HUES6 (cell line): ENCODE measurements around the gene CCDC137.
"Not testable (repeated sequence)": the region's sequence is repeated elsewhere in the genome, so short reads cannot be mapped to it uniquely, and the experiment has no call there.

Experiments
- H3K27ac ChIP-seq: 2 replicates; pipeline ENCODE4 v1.7.0; 2013; ENCODE audit warnings: low read depth, mild to moderate bottlenecking, low read length, inconsistent platforms
- H3K27me3 ChIP-seq: 2 replicates; pipeline ENCODE4 v1.6.1; 2013; ENCODE audit warnings: low read length; ENCODE audit not compliant: control insufficient read depth, insufficient read depth
- H3K36me3 ChIP-seq: 2 replicates; pipeline ENCODE4 v1.6.1; 2013; ENCODE audit warnings: low read length; ENCODE audit not compliant: control insufficient read depth, insufficient read depth
- H3K4me1 ChIP-seq: 2 replicates; pipeline ENCODE4 v1.6.1; 2013; ENCODE audit warnings: low read length; ENCODE audit not compliant: control insufficient read depth, insufficient read depth
- H3K4me3 ChIP-seq: 2 replicates; pipeline ENCODE4 v1.5.1; 2013; ENCODE audit warnings: low read depth, low read length
- H3K9ac ChIP-seq: one replicate; pipeline ENCODE4 v1.6.1; 2013; ENCODE audit warnings: mild to moderate bottlenecking, low read length
- H3K9me3 ChIP-seq: 2 replicates; pipeline ENCODE4 v1.6.1; 2013; ENCODE audit warnings: low read depth, low read length; ENCODE audit not compliant: control insufficient read depth, insufficient read depth

CCDC137 gene

GRCh38 chr17:81666342-81667191 lies at the start of gene CCDC137, which contains the start of gene OXLD1:
TSS of gene CCDC137 (plus strand) at chr17:81666737. CDS start at chr17:81666767, 30 bp downstream.
TSS of gene OXLD1 (minus strand) at chr17:81666605. CDS start at chr17:81666577, 28 bp downstream.
- Histone ChIP-seq H3K9me3 (no peaks in the 10 kb centered on the region), H3K4me1 (peaks cover 15% of the 10 kb centered on the region), H3K27ac (peak within 1 kb of the TSS; percentile 94), H3K4me3 (peak within 1 kb of the TSS; percentile 95), H3K9ac (peak within 1 kb of the TSS; percentile 99), H3K27me3 (no peaks in the 10 kb centered on the region), H3K36me3 (peaks cover 50% of the 10 kb centered on the region)

GRCh38 chr17:81616877-81617276 lies 49.7 kb upstream of the CCDC137 start:
- H3K4me1 ChIP-seq, result no peaks in the 10 kb centered on the region
- H3K9ac ChIP-seq, result no peak overlapping the region
- H3K9me3 ChIP-seq, result no peaks in the 10 kb centered on the region
- H3K4me3 ChIP-seq, result no peak overlapping the region
- H3K27me3 ChIP-seq, result no peaks in the 10 kb centered on the region
- peaks cover 72% of the 10 kb centered on the region for H3K36me3 ChIP-seq
- H3K27ac ChIP-seq, result no peak overlapping the region

- peaks cover 71% of the 10 kb centered on the region for H3K36me3 ChIP-seq
- H3K4me1 ChIP-seq, H3K9me3 ChIP-seq, H3K4me3 ChIP-seq, H3K27me3 ChIP-seq, H3K9ac ChIP-seq, H3K27ac ChIP-seq: not testable (repeated sequence)
These were observed 48.2 kb upstream of the CCDC137 start for GRCh38 chr17:81618307-81618706.

GRCh38 chr17:81621494-81622130 lies 44.9 kb upstream of the CCDC137 start:
- Histone ChIP-seq H3K27ac (no peak overlapping the region), H3K4me3 (no peak overlapping the region), H3K36me3 (peaks cover 78% of the 10 kb centered on the region), H3K9ac (no peak overlapping the region), H3K27me3 (no peaks in the 10 kb centered on the region), H3K4me1 (no peaks in the 10 kb centered on the region), H3K9me3 (no peaks in the 10 kb centered on the region)

- Histone ChIP-seq H3K9me3 (no peaks in the 10 kb centered on the region), H3K9ac (no peak overlapping the region), H3K36me3 (peaks cover 55% of the 10 kb centered on the region), H3K4me3 (no peak overlapping the region), H3K27ac (no peak overlapping the region), H3K4me1 (no peaks in the 10 kb centered on the region), H3K27me3 (no peaks in the 10 kb centered on the region)
These were observed 36.3 kb upstream of the CCDC137 start for GRCh38 chr17:81630274-81630673.

- H3K9me3 ChIP-seq, result no peaks in the 10 kb centered on the region
- no peak overlapping the region for H3K4me3 ChIP-seq
- H3K27me3 ChIP-seq, result no peaks in the 10 kb centered on the region
- no peak overlapping the region for H3K9ac ChIP-seq
- peaks cover 4% of the 10 kb centered on the region; the same call in 1 of the 2 replicates for H3K4me1 ChIP-seq
- peaks cover 47% of the 10 kb centered on the region for H3K36me3 ChIP-seq
- no peak overlapping the region for H3K27ac ChIP-seq
These were observed 35.1 kb upstream of the CCDC137 start for GRCh38 chr17:81631482-81631881.

GRCh38 chr17:81635431-81635830 lies 31.1 kb upstream of the CCDC137 start:
- Histone ChIP-seq H3K36me3 (peaks cover 13% of the 10 kb centered on the region), H3K9me3 (no peaks in the 10 kb centered on the region), H3K9ac (no peak overlapping the region), H3K4me3 (peak overlapping the region; percentile 96), H3K27ac (no peak overlapping the region), H3K27me3 (no peaks in the 10 kb centered on the region), H3K4me1 (peaks cover 4% of the 10 kb centered on the region; the same call in 1 of the 2 replicates)

GRCh38 chr17:81635973-81636504 lies 30.5 kb upstream of the CCDC137 start:
- Histone ChIP-seq H3K4me3 (peak overlapping the region; percentile 96), H3K27ac (peak overlapping the region; percentile 82; the same call in 1 of the 2 replicates), H3K27me3 (no peaks in the 10 kb centered on the region), H3K9ac (peak overlapping the region; percentile 91), H3K4me1 (peaks cover 4% of the 10 kb centered on the region; the same call in 1 of the 2 replicates), H3K9me3 (no peaks in the 10 kb centered on the region), H3K36me3 (peaks cover 13% of the 10 kb centered on the region)

- Histone ChIP-seq H3K4me3 (peak within 1 kb of the TSS; percentile 96), H3K27me3 (no peaks in the 10 kb centered on the region), H3K4me1 (peaks cover 4% of the 10 kb centered on the region; the same call in 1 of the 2 replicates), H3K9me3 (no peaks in the 10 kb centered on the region), H3K9ac (peak within 1 kb of the TSS; percentile 91), H3K36me3 (peaks cover 10% of the 10 kb centered on the region), H3K27ac (peak within 1 kb of the TSS; percentile 82; the same call in 1 of the 2 replicates)
These were observed 29.8 kb upstream of the CCDC137 start, which contains the start of the genes NPLOC4 and TSPAN10 for GRCh38 chr17:81636505-81637288. TSS of gene NPLOC4 (minus strand) at chr17:81637112. CDS start at chr17:81636930, 182 bp downstream. TSS of gene TSPAN10 (plus strand) at chr17:81637196. CDS start at chr17:81642413, 5,217 bp downstream.

GRCh38 chr17:81638683-81639082 lies 27.9 kb upstream of the CCDC137 start:
- H3K4me3 ChIP-seq, result no peak overlapping the region
- H3K9ac ChIP-seq, result no peak overlapping the region
- no peaks in the 10 kb centered on the region for H3K27me3 ChIP-seq
- peaks cover 4% of the 10 kb centered on the region; the same call in 1 of the 2 replicates for H3K4me1 ChIP-seq
- H3K27ac ChIP-seq, result no peak overlapping the region
- peaks cover 4% of the 10 kb centered on the region; the same call in 1 of the 2 replicates for H3K36me3 ChIP-seq
- H3K9me3 ChIP-seq, result no peaks in the 10 kb centered on the region
